ENCODE data around the gene FILIP1.

The FILIP1 gene

GRCh38 chr6:75497994-75498393 is 4.4 kb upstream of the FILIP1 start:
- no peak for DNase-seq

- no peak for DNase-seq
Measured at GRCh38 chr6:75495011-75495410, 1.4 kb upstream of the FILIP1 start.

- DNase-seq, result no peak
Measured at GRCh38 chr6:75494290-75494689, 690 bp upstream of the FILIP1 start.

- DNase-seq, result no peak
Measured at GRCh38 chr6:75492386-75493153, 1.0 kb downstream of the FILIP1 start.

GRCh38 chr6:75491291-75491690 is 2.3 kb downstream of the FILIP1 start:
- DNase-seq, result no peak

- no peak for DNase-seq
Measured at GRCh38 chr6:75490706-75491105, 2.9 kb downstream of the FILIP1 start.

- peak in 1 of 58 donors; percentile 7 for DNase-seq
Measured at GRCh38 chr6:75489025-75489424, 4.6 kb downstream of the FILIP1 start.

GRCh38 chr6:75488033-75488432 is 5.6 kb downstream of the FILIP1 start:
- DNase-seq, result no peak

- DNase-seq, result no peak
Measured at GRCh38 chr6:75486850-75487518, 6.6 kb downstream of the FILIP1 start.

- DNase-seq, result no peak
Measured at GRCh38 chr6:75484535-75484934, 9.1 kb downstream of the FILIP1 start.

- DNase-seq, result no peak
Measured at GRCh38 chr6:75483136-75483952, 10.3 kb downstream of the FILIP1 start.

- DNase-seq, result no peak
Measured at GRCh38 chr6:75481936-75482593, 11.5 kb downstream of the FILIP1 start.

- no peak for DNase-seq
Measured at GRCh38 chr6:75481394-75481793, 12.2 kb downstream of the FILIP1 start.

GRCh38 chr6:75480425-75480824 is 13.2 kb downstream of the FILIP1 start:
- DNase-seq, result no peak

- DNase-seq, result no peak
Measured at GRCh38 chr6:75479712-75480111, 13.9 kb downstream of the FILIP1 start.

- DNase-seq, result no peak
Measured at GRCh38 chr6:75478929-75479328, 14.7 kb downstream of the FILIP1 start.

- DNase-seq, result no peak
Measured at GRCh38 chr6:75472885-75473284, 20.7 kb downstream of the FILIP1 start.

- no peak for DNase-seq
Measured at GRCh38 chr6:75467966-75468365, 25.6 kb downstream of the FILIP1 start.

GRCh38 chr6:75467284-75467683 is 26.3 kb downstream of the FILIP1 start:
- DNase-seq, result no peak

- no peak for DNase-seq
Measured at GRCh38 chr6:75466636-75467035, 27.0 kb downstream of the FILIP1 start.

GRCh38 chr6:75463908-75464307 is 29.7 kb downstream of the FILIP1 start:
- DNase-seq, result no peak

- no peak for DNase-seq
Measured at GRCh38 chr6:75463061-75463460, 30.5 kb downstream of the FILIP1 start.

Data from anterior cingulate cortex (tissue), 58 donors.